Frontal cortex (tissue), 4 donors: ENCODE results near the gene RAVER2. TPM values are rescaled to one million over a fixed set of nuclear protein-coding genes. Genes with fewer than 3 reads are reported as not detected.
"Not testable (repeated sequence)": the region's sequence is repeated elsewhere in the genome, so short reads cannot be mapped to it uniquely, and the experiment has no call there.

Experiments used
- DNase-seq, 2 donors: peaks; one replicate each; pipeline ENCODE4 v3.0.0; 2012; ENCODE audit warnings: low spot score in 2 of 2
- FAIRE-seq: peaks from 2 replicates; lab custom pipeline; 2012; peaks lifted over from hg19 to GRCh38; lab: Jason Lieb, UNC
- total RNA-seq: library from RNA; depleted of rRNA; stranded (reverse); fragments of >200 nt; gene quantifications from one replicate; pipeline ENCODE4 v1.2.3, GENCODE V29; 2014
- donor health status: control.
- donor health status: control.
- donor health status: control.

RAVER2 gene, protein sequence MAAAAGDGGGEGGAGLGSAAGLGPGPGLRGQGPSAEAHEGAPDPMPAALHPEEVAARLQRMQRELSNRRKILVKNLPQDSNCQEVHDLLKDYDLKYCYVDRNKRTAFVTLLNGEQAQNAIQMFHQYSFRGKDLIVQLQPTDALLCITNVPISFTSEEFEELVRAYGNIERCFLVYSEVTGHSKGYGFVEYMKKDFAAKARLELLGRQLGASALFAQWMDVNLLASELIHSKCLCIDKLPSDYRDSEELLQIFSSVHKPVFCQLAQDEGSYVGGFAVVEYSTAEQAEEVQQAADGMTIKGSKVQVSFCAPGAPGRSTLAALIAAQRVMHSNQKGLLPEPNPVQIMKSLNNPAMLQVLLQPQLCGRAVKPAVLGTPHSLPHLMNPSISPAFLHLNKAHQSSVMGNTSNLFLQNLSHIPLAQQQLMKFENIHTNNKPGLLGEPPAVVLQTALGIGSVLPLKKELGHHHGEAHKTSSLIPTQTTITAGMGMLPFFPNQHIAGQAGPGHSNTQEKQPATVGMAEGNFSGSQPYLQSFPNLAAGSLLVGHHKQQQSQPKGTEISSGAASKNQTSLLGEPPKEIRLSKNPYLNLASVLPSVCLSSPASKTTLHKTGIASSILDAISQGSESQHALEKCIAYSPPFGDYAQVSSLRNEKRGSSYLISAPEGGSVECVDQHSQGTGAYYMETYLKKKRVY
- 13.0 TPM for total RNA-seq

DNA sequence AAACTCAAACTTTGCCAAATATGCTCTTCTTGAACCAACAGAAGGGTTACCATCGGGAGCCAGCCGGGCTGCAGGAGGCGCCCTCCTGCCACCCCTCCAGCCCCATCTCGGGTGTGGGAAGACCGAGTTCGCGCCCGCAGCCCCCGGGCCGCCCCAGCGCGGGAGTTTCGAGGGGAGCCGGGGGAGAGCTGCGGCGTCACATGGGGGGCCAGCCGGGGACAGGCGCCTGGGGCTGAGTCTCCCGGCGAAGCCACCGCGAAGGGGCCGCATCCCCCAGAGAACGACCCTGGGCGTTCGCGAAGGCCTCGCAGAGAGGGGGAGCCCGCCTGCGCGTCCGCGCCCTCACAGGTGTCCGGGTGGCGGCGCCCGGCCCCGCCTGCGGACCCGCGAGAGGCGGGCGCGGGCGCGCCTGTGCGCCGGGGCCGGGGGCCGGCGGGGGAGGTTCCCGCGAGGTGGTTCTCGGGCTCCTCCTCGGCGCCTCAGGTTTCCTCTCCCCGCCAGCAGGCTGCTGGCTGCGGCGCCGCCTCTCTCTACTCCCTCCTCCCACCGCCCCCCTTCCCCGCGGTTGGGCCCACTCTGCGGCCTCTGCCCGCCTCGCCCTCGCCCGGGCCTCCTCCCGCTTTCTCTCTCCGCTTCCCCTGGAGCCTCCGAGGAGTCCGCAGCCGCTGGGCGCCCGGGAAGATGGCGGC is at the start of gene RAVER2:
RAVER2 (plus strand) TSS at position 584 of the 689 bp plus-strand sequence; CDS start at position 682, 98 bp downstream.
- DNase-seq, result peak; percentile 48 to 66

DNA sequence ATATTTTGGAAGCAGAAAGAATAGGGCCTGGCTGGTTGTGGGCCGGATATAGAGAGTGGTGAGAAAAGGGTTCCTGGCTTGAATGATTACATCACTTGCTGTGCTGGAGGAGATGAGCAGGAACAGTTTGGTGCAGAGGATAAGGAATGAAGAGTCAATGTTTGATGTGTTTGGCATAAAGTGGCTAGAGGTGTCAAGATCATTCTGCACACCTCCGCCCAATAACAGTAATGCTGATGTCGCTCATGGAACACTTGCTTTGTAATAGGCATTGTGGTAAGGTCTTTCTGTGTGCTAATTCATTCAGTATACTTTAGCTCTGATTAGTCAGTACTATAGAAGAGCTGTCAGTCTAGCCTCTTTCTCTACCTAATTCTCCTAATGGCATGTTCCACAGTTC is 48.0 kb upstream of the RAVER2 start:
- FAIRE-seq, result no peak
- DNase-seq, result no peak

More for the DNA sequence above, at the start of gene RAVER2:
- no peak for FAIRE-seq

DNA sequence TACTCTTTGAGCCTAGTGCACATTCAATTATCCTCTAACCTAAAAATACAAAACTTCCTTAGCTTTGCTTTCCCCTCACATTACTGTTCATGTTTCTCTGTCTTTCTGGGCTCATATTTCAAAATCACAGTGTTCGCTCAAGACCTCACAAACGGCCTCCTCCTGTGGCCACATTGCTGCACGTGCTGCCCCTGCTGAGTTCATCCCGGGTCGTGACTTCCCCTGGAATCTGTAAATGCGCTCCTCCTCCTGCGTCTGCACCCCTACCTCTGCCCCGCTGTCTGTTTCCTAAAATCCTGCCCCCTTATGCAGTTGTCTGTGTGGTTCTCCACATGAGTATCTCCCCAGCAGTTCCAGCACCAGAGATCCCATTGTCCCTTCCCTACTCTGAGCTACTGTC is 45.5 kb upstream of the RAVER2 start:
- DNase-seq, result no peak
- no peak for FAIRE-seq

DNA sequence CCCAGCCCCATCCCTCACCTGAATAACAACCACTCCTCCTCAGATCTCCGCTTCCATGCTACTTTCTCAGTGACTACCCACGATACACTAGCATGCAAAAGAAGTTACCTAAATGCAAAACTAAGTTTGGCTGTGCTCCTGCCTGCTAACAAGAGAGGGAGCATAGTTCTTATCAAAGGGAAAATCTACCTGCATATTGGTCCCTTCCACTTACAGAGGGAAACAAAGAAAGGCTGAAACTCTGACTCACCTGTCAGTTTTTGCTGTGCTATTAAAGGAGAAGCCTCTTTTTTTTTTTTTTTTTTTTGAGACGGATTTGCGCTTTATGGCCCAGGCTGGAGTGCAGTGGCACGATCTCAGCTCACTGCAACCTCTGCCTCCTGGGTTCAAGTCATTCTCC is 43.8 kb upstream of the RAVER2 start:
- no peak for DNase-seq

DNA sequence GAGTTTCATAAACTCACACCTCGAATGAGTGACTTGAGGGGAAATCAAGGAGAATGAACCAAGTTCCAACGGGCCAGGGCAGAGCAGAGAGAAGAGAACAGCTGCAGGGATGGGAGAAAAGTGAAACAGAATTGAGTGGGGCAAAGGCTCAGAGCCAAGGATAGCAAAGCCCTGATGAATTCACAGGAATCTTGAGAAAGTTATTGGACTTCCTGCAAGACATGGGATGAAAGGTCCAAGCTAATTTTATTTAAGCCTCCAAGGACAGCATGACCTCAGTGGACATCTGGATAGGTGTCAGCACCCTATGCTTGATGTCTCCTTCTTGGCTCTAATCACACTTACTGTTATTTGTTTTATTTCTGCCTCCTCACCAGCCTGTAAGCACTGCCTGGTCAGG is 43.0 kb upstream of the RAVER2 start:
- no peak for FAIRE-seq
- no peak for DNase-seq

More for the DNA sequence above, 43.8 kb upstream of the RAVER2 start:
- FAIRE-seq, result no peak

DNA sequence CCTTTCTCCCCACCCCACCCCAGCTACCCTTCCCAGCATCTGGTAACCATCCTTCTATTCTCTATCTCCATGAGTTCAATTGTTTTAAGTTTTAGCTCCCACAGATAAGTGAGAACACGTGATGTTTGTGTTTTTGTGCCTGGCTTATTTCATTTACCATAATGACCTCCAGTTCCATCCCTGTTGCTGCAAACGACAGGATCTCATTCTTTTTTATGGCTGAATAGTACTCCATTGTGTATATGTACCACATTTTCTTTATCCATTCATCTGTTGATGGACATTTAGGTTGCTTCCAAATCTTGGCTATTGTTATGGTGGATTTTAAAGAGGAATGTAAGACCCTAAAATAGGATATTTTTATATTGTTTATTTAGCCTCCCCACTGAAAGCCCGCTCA is 42.2 kb upstream of the RAVER2 start:
- not testable (repeated sequence) for FAIRE-seq

DNA sequence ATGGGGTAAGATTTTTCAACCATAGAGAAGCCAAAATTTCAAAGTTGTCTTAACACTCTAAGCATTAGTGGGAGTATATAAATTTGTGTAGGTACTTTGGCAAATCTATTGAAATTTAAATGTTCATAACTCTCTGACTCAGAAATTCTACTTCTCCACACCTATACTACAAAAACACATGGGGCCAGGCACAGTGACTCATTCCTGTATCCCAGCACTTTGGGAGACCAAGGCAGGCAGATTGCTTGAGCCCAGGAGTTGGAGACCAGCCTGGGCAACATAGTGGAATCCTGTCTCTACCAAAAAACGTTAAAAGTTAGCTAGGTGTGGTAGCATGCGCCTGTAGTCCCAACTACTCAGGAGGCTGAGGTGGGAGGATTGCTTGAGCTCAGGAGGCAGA is 41.3 kb upstream of the RAVER2 start:
- no peak for FAIRE-seq
- no peak for DNase-seq

More for the DNA sequence above, 42.2 kb upstream of the RAVER2 start:
- not testable (repeated sequence) for DNase-seq

DNA sequence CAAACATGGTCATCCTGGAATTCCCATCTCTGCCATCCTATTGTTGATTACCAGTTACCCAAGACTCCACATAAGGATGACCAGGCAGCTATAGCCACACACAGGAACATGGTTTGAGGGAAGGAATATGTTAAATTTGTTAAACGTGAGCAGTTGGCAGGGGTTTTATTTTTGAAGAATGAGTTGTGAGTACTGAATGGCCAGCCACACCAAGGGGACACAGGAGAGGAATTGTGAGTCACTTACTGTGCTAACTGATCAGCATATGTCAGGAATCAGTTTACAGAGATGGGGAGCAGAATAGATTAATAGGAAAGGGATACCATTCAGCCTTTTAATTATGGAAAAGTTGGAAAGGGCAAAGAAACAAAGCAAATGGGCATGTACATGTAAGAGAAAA is 39.3 kb upstream of the RAVER2 start:
- no peak for FAIRE-seq
- DNase-seq, result no peak

DNA sequence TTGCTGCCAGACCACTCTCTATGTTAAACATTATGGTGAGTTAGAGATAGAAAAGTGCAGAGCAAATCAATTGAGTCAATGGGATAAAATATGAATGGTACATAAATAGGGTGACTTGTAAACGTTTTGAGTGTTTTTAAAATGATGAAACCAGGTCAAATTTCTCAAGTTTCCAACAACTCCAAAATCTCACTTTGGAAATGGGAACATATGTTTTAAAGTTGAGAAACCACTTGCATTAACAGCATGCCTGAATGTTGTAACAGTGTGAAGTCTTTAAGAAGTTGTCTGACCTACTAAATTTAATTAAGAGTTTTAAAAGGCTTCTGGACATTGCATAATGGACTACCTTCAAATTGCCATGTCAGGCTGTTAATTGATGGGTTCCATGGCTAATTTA is 33.6 kb upstream of the RAVER2 start:
- FAIRE-seq, result no peak
- no peak for DNase-seq

DNA sequence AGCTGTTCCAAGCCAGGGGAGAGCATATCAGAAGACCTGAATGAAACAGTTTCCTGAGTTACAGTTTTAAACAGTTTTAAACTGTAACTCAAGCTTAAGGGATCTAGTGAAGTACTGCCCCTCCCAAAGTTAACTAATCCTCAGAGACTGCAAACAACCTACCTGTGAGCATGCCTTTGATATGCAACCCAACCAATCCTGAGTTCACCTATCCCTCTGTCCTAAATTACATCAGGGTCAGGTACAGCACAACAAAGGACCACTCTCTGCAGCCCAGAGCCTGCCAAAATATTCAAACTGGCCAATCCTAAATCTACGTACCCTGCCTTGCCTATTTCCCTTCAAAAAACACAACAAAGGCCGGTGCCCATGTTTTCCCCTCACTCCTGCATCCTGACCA is 32.8 kb upstream of the RAVER2 start:
- no peak for DNase-seq
- no peak for FAIRE-seq

DNA sequence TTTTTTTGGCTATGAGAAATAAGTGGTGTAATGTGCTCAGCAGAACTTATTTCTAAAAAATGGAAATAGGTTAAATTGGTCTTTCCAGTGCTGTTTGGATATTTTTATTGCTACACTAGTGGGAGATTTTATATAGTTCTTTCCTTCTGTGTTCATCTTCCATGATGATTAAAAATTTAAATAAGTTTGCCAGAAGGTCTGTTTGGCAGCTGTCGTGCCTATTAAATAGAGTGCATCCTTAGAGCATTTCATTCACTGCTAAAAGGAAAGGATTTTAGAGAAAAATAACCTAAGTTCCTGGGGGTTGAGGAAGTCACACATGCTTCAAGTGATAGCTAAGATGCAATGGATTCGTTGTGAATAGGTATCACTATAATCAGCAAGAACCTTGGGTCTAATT is 29.7 kb upstream of the RAVER2 start:
- no peak for DNase-seq
- FAIRE-seq, result no peak

DNA sequence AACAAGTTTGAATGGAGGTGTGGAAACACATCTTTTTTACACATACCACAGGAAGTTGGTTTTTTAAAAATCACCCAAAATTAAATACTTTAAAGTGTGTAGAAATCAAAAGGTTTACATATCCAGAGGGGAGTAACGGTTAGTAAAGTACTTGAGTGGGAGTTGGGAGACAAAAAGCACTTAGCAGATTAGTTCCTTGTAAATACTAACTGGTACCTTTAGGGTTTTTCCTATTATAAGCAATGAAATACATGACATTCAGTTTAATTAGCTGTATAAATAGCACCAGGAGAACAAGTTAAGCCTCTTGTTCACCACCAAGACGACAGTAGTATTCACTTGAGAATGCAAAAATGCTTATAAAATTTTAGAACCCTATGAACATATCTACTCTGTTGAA is 23.7 kb upstream of the RAVER2 start:
- no peak for FAIRE-seq

DNA sequence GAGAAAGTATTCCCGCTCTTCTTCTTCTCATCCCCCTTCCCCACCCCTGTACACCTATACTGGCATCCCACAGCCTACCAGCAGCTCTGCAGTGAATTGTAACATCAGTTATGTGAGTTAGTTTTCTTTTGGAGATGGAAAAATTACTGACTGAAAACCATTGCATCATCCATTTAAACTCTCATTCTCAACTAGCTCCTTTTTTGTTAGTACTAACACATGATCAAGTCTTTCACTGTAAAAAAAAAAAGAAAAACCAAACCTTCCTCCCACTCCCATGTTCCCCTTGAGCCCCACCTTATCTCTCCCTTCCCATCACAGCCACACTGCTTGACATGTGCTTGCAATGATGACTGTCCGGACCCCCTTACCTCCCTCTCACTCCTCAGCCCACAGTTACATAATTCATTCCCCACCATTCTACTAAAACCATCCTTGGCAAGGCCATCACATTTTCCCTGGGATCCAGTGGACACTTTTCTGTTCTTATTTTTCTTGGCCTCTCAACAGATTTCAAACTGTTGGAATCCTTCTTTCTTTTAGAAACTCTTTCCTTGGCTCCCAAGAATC is 23.2 kb upstream of the RAVER2 start:
- FAIRE-seq (no peak), DNase-seq (no peak)

More for the DNA sequence above, 23.7 kb upstream of the RAVER2 start:
- DNase-seq, result no peak

DNA sequence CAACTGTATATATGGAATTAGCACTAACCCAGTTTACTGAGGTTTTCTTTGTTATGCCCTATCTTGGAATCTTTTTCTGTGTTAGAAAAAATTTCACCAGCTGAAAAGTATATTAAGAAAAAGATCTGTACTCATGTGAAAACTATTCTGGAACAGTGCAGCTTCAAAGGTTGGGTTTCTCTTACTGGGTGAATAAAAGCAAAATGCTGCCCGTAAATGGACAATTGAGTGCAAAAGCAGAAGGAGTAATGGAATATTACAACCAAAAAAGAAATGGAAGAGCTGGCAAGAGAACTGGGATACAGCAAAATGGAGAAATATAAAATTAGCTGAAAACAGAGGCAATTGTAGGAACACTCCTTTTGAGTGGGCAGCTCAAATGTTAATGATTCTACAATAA is 17.0 kb upstream of the RAVER2 start:
- no peak for FAIRE-seq
- no peak for DNase-seq

DNA sequence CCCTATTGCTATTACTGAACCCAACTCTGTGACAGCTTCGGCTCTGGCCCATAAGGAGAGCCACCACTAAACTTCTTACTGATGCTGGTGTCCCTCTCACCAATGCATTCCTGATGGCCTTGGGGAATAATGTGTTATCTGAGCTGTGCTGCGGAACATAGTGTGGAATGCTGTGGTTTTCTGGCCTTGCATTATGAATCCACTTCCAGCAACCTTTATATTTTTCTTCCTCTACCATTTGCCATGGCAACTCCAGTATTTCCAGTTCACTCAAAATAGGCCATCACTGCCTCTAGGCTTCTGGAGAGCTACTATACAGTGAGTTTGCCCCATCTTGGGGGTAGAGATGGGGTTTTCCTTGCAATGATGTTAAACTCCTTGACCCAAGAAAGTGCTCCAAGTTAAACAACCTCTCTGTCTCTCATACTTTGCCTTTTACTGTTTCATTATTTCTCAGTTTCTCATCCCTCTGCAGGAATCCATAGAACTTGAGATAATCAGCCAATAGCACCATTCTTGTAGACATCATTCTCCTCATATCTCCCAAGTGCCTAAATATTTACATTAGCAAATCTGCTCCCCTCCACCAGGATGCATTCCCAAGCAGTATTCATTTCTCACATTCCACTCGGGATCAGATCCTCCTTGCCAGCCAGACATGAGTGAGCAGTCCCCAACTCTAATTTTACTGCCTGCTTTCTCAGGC is 11.1 kb upstream of the RAVER2 start:
- DNase-seq (no peak), FAIRE-seq (no peak)

DNA sequence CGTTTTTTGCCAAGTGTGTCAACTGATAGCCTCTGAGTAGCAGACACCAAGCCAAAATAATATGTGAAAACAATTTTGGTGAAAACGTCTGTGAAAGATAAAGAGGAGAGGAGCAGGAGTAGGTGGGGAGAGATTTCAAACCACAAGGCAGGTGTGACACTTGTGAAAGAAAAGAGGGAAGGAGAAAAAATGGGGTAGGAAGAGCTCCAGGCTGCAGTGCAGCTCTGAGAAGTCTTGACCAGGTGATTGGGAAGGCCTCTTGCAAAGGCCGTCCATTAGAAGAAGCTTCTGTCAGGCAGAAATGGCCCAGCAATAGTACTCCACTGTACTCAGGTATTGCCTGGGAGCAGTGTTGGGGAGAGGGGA is 10.6 kb upstream of the RAVER2 start:
- no peak for DNase-seq
- no peak for FAIRE-seq

DNA sequence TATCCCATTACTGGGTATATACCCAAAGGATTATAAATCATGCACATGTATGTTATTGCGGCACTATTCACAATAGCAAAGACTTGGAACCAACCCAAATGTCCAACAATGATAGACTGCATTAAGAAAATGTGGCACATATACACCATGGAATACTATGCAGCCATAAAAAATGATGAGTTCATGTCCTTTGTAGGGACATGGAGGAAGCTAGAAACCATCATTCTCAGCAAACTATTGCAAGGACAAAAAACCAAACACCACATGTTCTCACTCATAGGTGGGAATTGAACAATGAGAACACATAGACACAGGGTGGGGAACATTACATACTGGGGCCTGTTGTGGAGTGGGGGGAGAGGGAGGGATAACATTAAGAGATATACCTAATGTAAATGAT is 4.2 kb upstream of the RAVER2 start:
- not testable (repeated sequence) for FAIRE-seq

DNA sequence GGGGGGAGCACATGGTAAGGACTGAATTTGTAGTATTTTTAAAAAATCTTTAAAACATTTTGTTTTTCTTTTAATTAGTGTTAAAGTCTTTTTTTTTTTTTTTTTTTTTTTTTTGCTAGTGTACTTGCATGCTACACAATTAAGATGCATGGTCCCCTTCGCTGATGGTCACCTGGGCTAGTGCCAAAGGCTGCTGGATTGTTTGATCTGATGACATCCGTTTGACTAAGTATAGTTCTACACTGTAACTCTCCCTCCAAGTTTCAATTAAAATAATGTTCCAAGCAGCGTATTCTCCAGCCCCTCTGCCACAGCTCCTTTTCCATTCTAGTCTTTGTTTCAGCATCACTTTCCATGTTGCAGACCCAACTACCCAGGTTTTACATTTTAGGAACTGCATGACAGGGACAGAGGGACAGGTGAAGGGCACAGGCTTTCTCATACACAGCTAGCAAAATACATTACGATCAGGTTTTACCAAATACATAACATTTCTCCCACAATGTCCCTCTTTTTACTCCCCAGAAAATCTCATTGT is 852 bp upstream of the RAVER2 start:
- FAIRE-seq, result no peak
- DNase-seq, result no peak

More for the DNA sequence above, 4.2 kb upstream of the RAVER2 start:
- DNase-seq, result not testable (repeated sequence)

DNA sequence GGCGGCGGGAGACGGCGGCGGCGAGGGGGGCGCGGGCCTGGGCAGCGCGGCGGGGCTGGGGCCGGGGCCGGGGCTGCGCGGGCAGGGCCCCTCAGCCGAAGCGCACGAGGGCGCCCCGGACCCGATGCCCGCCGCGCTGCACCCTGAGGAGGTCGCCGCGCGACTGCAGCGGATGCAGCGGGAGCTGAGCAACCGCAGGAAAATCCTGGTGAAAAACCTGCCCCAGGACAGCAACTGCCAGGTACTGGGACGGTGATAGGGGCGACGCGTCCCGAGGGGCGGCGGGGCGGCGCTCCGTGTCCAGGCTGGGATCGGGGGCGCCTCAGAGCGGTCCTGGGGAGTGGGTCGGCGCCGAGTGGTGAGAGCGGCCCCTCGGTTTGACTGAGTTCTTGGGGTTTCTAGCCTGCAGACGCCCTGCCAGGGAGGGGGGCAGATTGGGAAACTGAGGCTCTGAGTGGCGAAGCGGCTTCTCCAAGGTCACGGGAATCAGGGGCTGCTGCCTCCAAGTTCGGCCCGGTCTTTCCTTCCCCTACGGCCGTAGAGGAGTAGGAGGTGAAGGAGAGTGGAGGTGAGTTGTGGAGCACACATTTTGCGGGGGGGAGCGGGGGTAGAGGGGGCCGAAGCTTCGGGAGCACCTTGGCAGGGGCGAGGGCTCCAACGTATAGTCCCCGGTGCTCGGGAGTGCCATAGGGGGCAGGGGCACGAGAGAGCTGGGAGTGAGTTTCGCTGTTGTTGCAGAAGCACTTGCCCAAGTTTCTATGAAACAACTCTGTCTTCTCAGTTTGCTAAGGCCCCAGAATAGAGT is 508 bp downstream of the RAVER2 start:
- peak; percentile 23 to 25 for DNase-seq
- FAIRE-seq, result no peak
